HCT116 (cell line): ENCODE data around the gene ARHGAP10. TPM values are rescaled to one million over a fixed set of nuclear protein-coding genes. Genes with fewer than 3 reads are reported as not detected.

Experiments
- ATAC-seq: fragments of 200-7000 bp; cut with Tn5 transposase; 2 replicates; pipeline ENCODE4 v1.9.1; 2020; ENCODE audit warnings: mild to moderate bottlenecking, moderate library complexity
- BruUV-seq: library from RNA; stranded (reverse); fragments of 400-500 nt; replicated peaks from 2 replicates; lab custom pipeline; 2021; lab: Mats Ljungman, UMichigan
- CTCF ChIA-PET: fragments of 300-600 bp; sonication (Branson Sonifier 250); formaldehyde crosslinking; loops from one replicate; lab custom pipeline; 2021; ENCODE audit warnings: antibody characterized with exemption; lab: Charles Lee
- POLR2A ChIA-PET: fragments of 300-600, 350-600 bp; sonication (Branson Sonifier 250); formaldehyde crosslinking; loops from one replicate; lab custom pipeline; 2021; ENCODE audit warnings: antibody characterized with exemption; lab: Charles Lee
- RAD21 ChIA-PET, 2 experiments: fragments of 300-600 bp; sonication (Branson Sonifier 250); formaldehyde crosslinking; loops; one replicate each; lab custom pipeline; 2023; ENCODE audit warnings: low total read pairs in 2 of 2; ENCODE audit not compliant: uncharacterized antibody in 2 of 2, unreplicated experiment in 2 of 2, low non-redundant PET in 1 of 2; lab: Charles Lee
- DNase-seq: peaks from one replicate; pipeline ENCODE4 v3.0.0-alpha.2; 2010; ENCODE audit warnings: low read depth, low spot score
- H2AFZ ChIP-seq: fragments of 200-600 bp; shearing (Covaris generic), sonication (generic); 2 replicates; pipeline ENCODE4 v1.6.1; 2017; ENCODE audit warnings: low read depth, mixed run types, mixed read lengths, antibody characterized with exemption, low read length; ENCODE audit not compliant: poor library complexity, severe bottlenecking
- H3K27ac ChIP-seq: 2 replicates; pipeline ENCODE4 v1.5.1; 2012; ENCODE audit warnings: low read depth, low read length
- H3K27me3 ChIP-seq: fragments of 200-600 bp; sonication (generic); 2 replicates; pipeline ENCODE4 v1.6.1; 2016; ENCODE audit warnings: mixed run types, low read length, mixed read lengths; ENCODE audit not compliant: insufficient read depth
- H3K36me3 ChIP-seq, 2 experiments: fragments of 200-500 bp in 1 of 2; fragments of 200-600 bp in 1 of 2; sonication (Bioruptor generic) in 1 of 2; sonication (generic) in 1 of 2; 2 replicates each; pipeline versions ENCODE4 v1.5.1 to v1.6.1; 2014 to 2016; ENCODE audit warnings: low read length in 2 of 2, inconsistent platforms in 1 of 2, mixed read lengths in 1 of 2, mixed run types in 1 of 2; ENCODE audit not compliant: insufficient read depth in 2 of 2, control insufficient read depth in 1 of 2
- H3K4me1 ChIP-seq, 2 experiments: fragments of 200-600 bp in 1 of 2; sonication (generic) in 1 of 2; 2 replicates each; pipeline versions ENCODE4 v1.5.1 to v1.6.1; 2012 to 2017; ENCODE audit warnings: low read length in 2 of 2, inconsistent platforms in 1 of 2, mild to moderate bottlenecking in 1 of 2, mixed read lengths in 1 of 2, mixed run types in 1 of 2, moderate library complexity in 1 of 2; ENCODE audit not compliant: insufficient read depth in 2 of 2, control insufficient read depth in 1 of 2
- H3K4me2 ChIP-seq: fragments of 200-600 bp; sonication (generic); 2 replicates; pipeline ENCODE4 v1.6.1; 2017; ENCODE audit warnings: mixed run types, low read length, mixed read lengths
- H3K4me3 ChIP-seq, 2 experiments: fragments of 200-600 bp in 1 of 2; sonication (generic) in 1 of 2; replicated peaks in 1 of 2; 2 replicates each; pipeline ENCODE4 v1.5.1; 2011 to 2016; ENCODE audit warnings: low read length in 2 of 2, control low read depth in 1 of 2, low read depth in 1 of 2, mild to moderate bottlenecking in 1 of 2, mixed read lengths in 1 of 2, mixed run types in 1 of 2
- H3K79me2 ChIP-seq: fragments of 200-600 bp; sonication (generic); 2 replicates; pipeline ENCODE4 v1.6.1; 2017; ENCODE audit warnings: mild to moderate bottlenecking, mixed run types, low read length, moderate library complexity, mixed read lengths; ENCODE audit not compliant: insufficient read depth
- H3K9ac ChIP-seq: fragments of 200-600 bp; sonication (generic); 2 replicates; pipeline ENCODE4 v1.6.1; 2016; ENCODE audit warnings: low read length, mixed read lengths
- H3K9me2 ChIP-seq: fragments of 200-600 bp; sonication (generic), shearing (Covaris generic); 2 replicates; pipeline ENCODE4 v1.6.1; 2017; ENCODE audit warnings: mixed run types, mild to moderate bottlenecking, moderate library complexity; ENCODE audit not compliant: insufficient read depth
- H3K9me3 ChIP-seq, 2 experiments: fragments of 200-500 bp in 1 of 2; fragments of 200-600 bp in 1 of 2; sonication (Bioruptor generic) in 1 of 2; sonication (generic) in 1 of 2; 2 replicates each; pipeline ENCODE4 v1.6.1; 2014 to 2017; ENCODE audit warnings: low read length in 2 of 2, mixed read lengths in 2 of 2, inconsistent platforms in 1 of 2, low read depth in 1 of 2, mild to moderate bottlenecking in 1 of 2, mixed run types in 1 of 2, moderate library complexity in 1 of 2; ENCODE audit not compliant: control insufficient read depth in 1 of 2, insufficient read depth in 1 of 2
- H4K20me1 ChIP-seq: fragments of 200-600 bp; sonication (generic), shearing (Covaris generic); 2 replicates; pipeline ENCODE4 v1.6.1; 2017; ENCODE audit warnings: mixed run types, mild to moderate bottlenecking, moderate library complexity; ENCODE audit not compliant: insufficient read depth
- ATF3 ChIP-seq: IDR thresholded peaks from 2 replicates; pipeline ENCODE4 v1.6.1; 2012
- CBX3 ChIP-seq: IDR thresholded peaks from 2 replicates; pipeline ENCODE4 v1.6.1; 2012; ENCODE audit warnings: low read depth
- CEBPB ChIP-seq: IDR thresholded peaks from 2 replicates; pipeline ENCODE4 v1.6.1; 2012; ENCODE audit warnings: low read depth
- ELF1 ChIP-seq: IDR thresholded peaks from 2 replicates; pipeline ENCODE4 v1.6.1; 2012; ENCODE audit warnings: low read depth, borderline replicate concordance
- EZH2phosphoT487 ChIP-seq: fragments of 200-600 bp; IDR thresholded peaks from 2 replicates; pipeline ENCODE4 v1.6.1; 2018; ENCODE audit warnings: antibody characterized with exemption, borderline replicate concordance
- FOSL1 ChIP-seq: IDR thresholded peaks from 2 replicates; pipeline ENCODE4 v1.6.1; 2012; ENCODE audit warnings: low read depth
- JUND ChIP-seq: IDR thresholded peaks from 2 replicates; pipeline ENCODE4 v1.6.1; 2012
- POLR2A ChIP-seq: IDR thresholded peaks from 2 replicates; pipeline ENCODE4 v1.7.0; 2011; ENCODE audit warnings: borderline replicate concordance; ENCODE audit not compliant: insufficient read depth, insufficient read length; ENCODE audit errors: extremely low read depth
- POLR2AphosphoS5 ChIP-seq: IDR thresholded peaks from 2 replicates; pipeline ENCODE4 v1.6.1; 2011; ENCODE audit warnings: mild to moderate bottlenecking, low read depth, low read length, moderate library complexity
- RAD21 ChIP-seq: IDR thresholded peaks from 2 replicates; pipeline ENCODE4 v1.6.1; 2012; ENCODE audit warnings: low read depth, mild to moderate bottlenecking
- SIN3A ChIP-seq: IDR thresholded peaks from 2 replicates; pipeline ENCODE4 v1.6.1; 2012; ENCODE audit warnings: low read depth
- SP1 ChIP-seq: IDR thresholded peaks from 2 replicates; pipeline ENCODE4 v1.6.1; 2012; ENCODE audit warnings: low read depth
- TCF7L2 ChIP-seq: IDR thresholded peaks from 2 replicates; pipeline ENCODE4 v1.7.0; 2011; ENCODE audit warnings: borderline replicate concordance, inconsistent platforms; ENCODE audit not compliant: insufficient read depth, insufficient read length; ENCODE audit errors: extremely low read depth
- ZNF274 ChIP-seq: fragments of 200-500 bp; sonication (Bioruptor generic); IDR thresholded peaks from 2 replicates; pipeline ENCODE4 v1.6.1; 2014; ENCODE audit warnings: mild to moderate bottlenecking, low read depth, low read length, inconsistent platforms
- intact Hi-C: fragments of 100-400 bp; cut with micrococcal nuclease; formaldehyde crosslinking; loops from 2 replicates; pipeline ENCODE4 v1.10.0; 2022
- total RNA-seq: library from RNA; stranded (reverse); gene quantifications from one replicate; pipeline ENCODE4 v1.2.1, GENCODE V29; 2021; ENCODE audit not compliant: unreplicated experiment
- TF ChIP-seq, protein P1 (sequence below), 3 experiments: fragments of 200-600 bp in 1 of 3; sonication (generic) in 1 of 3; IDR thresholded peaks in 2 of 3; conservative IDR thresholded peaks in 1 of 3; 2 replicates each; pipeline ENCODE4 v1.5.1; 2012 to 2017; ENCODE audit warnings: low read depth in 2 of 3, low read length in 2 of 3, antibody characterized with exemption in 1 of 3, borderline replicate concordance in 1 of 3, control low read depth in 1 of 3, mild to moderate bottlenecking in 1 of 3, mixed read lengths in 1 of 3, mixed run types in 1 of 3, moderate library complexity in 1 of 3; ENCODE audit not compliant: insufficient read depth in 1 of 3
- TF ChIP-seq, protein P2 (sequence below): IDR thresholded peaks from 2 replicates; pipeline ENCODE4 v1.6.1; 2011; ENCODE audit warnings: mild to moderate bottlenecking, low read length, moderate library complexity; ENCODE audit not compliant: insufficient replicate concordance; ENCODE audit errors: extremely low read depth

The ARHGAP10 gene
- total RNA-seq, 1 experiment from 2014 or later = 24.7 TPM

- TF ChIP-seq, protein P1, sequence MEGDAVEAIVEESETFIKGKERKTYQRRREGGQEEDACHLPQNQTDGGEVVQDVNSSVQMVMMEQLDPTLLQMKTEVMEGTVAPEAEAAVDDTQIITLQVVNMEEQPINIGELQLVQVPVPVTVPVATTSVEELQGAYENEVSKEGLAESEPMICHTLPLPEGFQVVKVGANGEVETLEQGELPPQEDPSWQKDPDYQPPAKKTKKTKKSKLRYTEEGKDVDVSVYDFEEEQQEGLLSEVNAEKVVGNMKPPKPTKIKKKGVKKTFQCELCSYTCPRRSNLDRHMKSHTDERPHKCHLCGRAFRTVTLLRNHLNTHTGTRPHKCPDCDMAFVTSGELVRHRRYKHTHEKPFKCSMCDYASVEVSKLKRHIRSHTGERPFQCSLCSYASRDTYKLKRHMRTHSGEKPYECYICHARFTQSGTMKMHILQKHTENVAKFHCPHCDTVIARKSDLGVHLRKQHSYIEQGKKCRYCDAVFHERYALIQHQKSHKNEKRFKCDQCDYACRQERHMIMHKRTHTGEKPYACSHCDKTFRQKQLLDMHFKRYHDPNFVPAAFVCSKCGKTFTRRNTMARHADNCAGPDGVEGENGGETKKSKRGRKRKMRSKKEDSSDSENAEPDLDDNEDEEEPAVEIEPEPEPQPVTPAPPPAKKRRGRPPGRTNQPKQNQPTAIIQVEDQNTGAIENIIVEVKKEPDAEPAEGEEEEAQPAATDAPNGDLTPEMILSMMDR (IDR thresholded peaks at IDR 0.05 in 2 of 3, conservative IDR thresholded peaks at IDR 0.05 in 1 of 3; ENCODE audit: borderline replicate concordance in 1 of 3, insufficient read depth in 1 of 3, low read depth in 2 of 3, low read length in 2 of 3) = no peak
- TF ChIP-seq ELF1 (no peak), ZNF274 (no peak), SIN3A (no peak), POLR2A (no peak), POLR2AphosphoS5 (no peak), SP1 (no peak), TCF7L2 (no peak), RAD21 (no peak), FOSL1 (no peak), JUND (no peak), CEBPB (no peak), EZH2phosphoT487 (no peak)
Observed at GRCh38 chr4:147760695-147761094, 28.8 kb downstream of the ARHGAP10 start (continued).

- peaks cover 4% of the 10 kb centered on the region; the same call in 1 of the 2 replicates for H4K20me1 ChIP-seq
- H3K4me2 ChIP-seq = no peak overlapping the region
- H2AFZ ChIP-seq = no peak overlapping the region
- DNase-seq (no peak), ATAC-seq (no peak)
- H3K79me2 ChIP-seq = peaks cover 57% of the 10 kb centered on the region
- no peaks in the 10 kb centered on the region for H3K27me3 ChIP-seq
- no peaks in the 10 kb centered on the region for H3K9me3 ChIP-seq
- H3K4me1 ChIP-seq = peaks cover 5 to 19% of the 10 kb centered on the region in 2 experiments; a peak in 3 of 4 replicates
- H3K36me3 ChIP-seq = no peaks in the 10 kb centered on the region
- ChIA-PET POLR2A (no interaction called here), CTCF (no interaction called here), RAD21 (no interaction called here)
- BruUV-seq = no TSS peak
- no peak overlapping the region for H3K27ac ChIP-seq
- H3K4me3 ChIP-seq = no peak overlapping the region
- H3K9ac ChIP-seq = no peak overlapping the region
- H3K9me2 ChIP-seq = no peaks in the 10 kb centered on the region
- intact Hi-C loops = no loop called here
- TF ChIP-seq JUND = no peak
- no peak for TF ChIP-seq CEBPB
- TF ChIP-seq ATF3 = no peak
- TF ChIP-seq, protein P2, sequence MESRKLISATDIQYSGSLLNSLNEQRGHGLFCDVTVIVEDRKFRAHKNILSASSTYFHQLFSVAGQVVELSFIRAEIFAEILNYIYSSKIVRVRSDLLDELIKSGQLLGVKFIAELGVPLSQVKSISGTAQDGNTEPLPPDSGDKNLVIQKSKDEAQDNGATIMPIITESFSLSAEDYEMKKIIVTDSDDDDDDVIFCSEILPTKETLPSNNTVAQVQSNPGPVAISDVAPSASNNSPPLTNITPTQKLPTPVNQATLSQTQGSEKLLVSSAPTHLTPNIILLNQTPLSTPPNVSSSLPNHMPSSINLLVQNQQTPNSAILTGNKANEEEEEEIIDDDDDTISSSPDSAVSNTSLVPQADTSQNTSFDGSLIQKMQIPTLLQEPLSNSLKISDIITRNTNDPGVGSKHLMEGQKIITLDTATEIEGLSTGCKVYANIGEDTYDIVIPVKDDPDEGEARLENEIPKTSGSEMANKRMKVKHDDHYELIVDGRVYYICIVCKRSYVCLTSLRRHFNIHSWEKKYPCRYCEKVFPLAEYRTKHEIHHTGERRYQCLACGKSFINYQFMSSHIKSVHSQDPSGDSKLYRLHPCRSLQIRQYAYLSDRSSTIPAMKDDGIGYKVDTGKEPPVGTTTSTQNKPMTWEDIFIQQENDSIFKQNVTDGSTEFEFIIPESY = no peak
- TF ChIP-seq EZH2phosphoT487 = no peak
- TF ChIP-seq ELF1 = no peak
- no peak for TF ChIP-seq FOSL1
- TF ChIP-seq TCF7L2 = no peak
- no peak for TF ChIP-seq SIN3A
- TF ChIP-seq, protein P1 (IDR thresholded peaks at IDR 0.05 in 2 of 3, conservative IDR thresholded peaks at IDR 0.05 in 1 of 3; ENCODE audit: borderline replicate concordance in 1 of 3, insufficient read depth in 1 of 3, low read depth in 2 of 3, low read length in 2 of 3) = no peak
- TF ChIP-seq CBX3 = no peak
Observed at GRCh38 chr4:147761218-147761883, 29.5 kb downstream of the ARHGAP10 start.
